Neuronal stem cell (in vitro differentiated cells): ENCODE data around the gene IVD.
A peak's percentile ranks its signal among the peaks of the same experiment; 100 is the strongest.

ENCODE experiments used
- DNase-seq: peaks from one replicate; pipeline ENCODE4 v3.0.0-alpha.2; 2013; ENCODE audit warnings: low spot score
- H2AFZ ChIP-seq: one replicate; pipeline ENCODE4 v1.6.1; 2013; ENCODE audit warnings: mild to moderate bottlenecking, low read length, inconsistent platforms
- H2AK5ac ChIP-seq: 2 replicates; pipeline ENCODE4 v1.6.1; 2013; ENCODE audit warnings: low read depth, mild to moderate bottlenecking, inconsistent platforms, low read length, moderate library complexity, mixed read lengths
- H2BK120ac ChIP-seq: 2 replicates; pipeline ENCODE4 v1.6.1; 2013; ENCODE audit warnings: low read depth, mild to moderate bottlenecking, inconsistent platforms, low read length, moderate library complexity, mixed read lengths
- H2BK12ac ChIP-seq: one replicate; pipeline ENCODE4 v1.6.1; 2013; ENCODE audit warnings: low read length, inconsistent platforms
- H2BK15ac ChIP-seq: 2 replicates; pipeline ENCODE4 v1.6.1; 2013; ENCODE audit warnings: mild to moderate bottlenecking, low read length, inconsistent platforms, mixed read lengths
- H2BK5ac ChIP-seq: one replicate; pipeline ENCODE4 v1.6.1; 2013; ENCODE audit warnings: inconsistent platforms, mild to moderate bottlenecking, low read length, moderate library complexity
- H3K14ac ChIP-seq: one replicate; pipeline ENCODE4 v1.6.1; 2013; ENCODE audit warnings: low read length, inconsistent platforms
- H3K18ac ChIP-seq: 2 replicates; pipeline ENCODE4 v1.6.1; 2013; ENCODE audit warnings: low read length, inconsistent platforms
- H3K23ac ChIP-seq: 2 replicates; pipeline ENCODE4 v1.6.1; 2013; ENCODE audit warnings: low read depth, mild to moderate bottlenecking, mixed read lengths, low read length, inconsistent platforms; ENCODE audit not compliant: poor library complexity
- H3K27ac ChIP-seq: replicated peaks from 3 replicates; pipeline ENCODE4 v1.5.1; 2013; ENCODE audit warnings: low read length, inconsistent platforms
- H3K27me3 ChIP-seq, 3 experiments: 2 replicates each; pipeline ENCODE4 v1.6.1; 2013; ENCODE audit warnings: low read length in 3 of 3, mild to moderate bottlenecking in 2 of 3, inconsistent platforms in 1 of 3, low read depth in 1 of 3, mixed read lengths in 1 of 3, moderate library complexity in 1 of 3; ENCODE audit not compliant: control insufficient read depth in 3 of 3, insufficient read depth in 3 of 3
- H3K36me3 ChIP-seq, 2 donors: replicated peaks in 1 of 2; 2 replicates each; pipeline ENCODE4 v1.6.1; 2013; ENCODE audit warnings: low read length in 2 of 2; ENCODE audit not compliant: control insufficient read depth in 2 of 2, insufficient read depth in 2 of 2
- H3K4ac ChIP-seq: 2 replicates; pipeline ENCODE4 v1.6.1; 2013; ENCODE audit warnings: inconsistent platforms, mild to moderate bottlenecking, low read length, moderate library complexity
- H3K4me1 ChIP-seq, 2 donors: 1 replicate in 1 of 2; 2 replicates in 1 of 2; pipeline ENCODE4 v1.6.1; 2013; ENCODE audit warnings: low read length in 2 of 2, low read depth in 1 of 2; ENCODE audit not compliant: control insufficient read depth in 2 of 2, insufficient read depth in 1 of 2
- H3K4me2 ChIP-seq: one replicate; pipeline ENCODE4 v1.6.1; 2013; ENCODE audit warnings: mild to moderate bottlenecking, low read length, inconsistent platforms; ENCODE audit not compliant: insufficient read depth, poor library complexity, severe bottlenecking
- H3K4me3 ChIP-seq, 2 donors: 2 replicates each; pipeline ENCODE4 v1.5.1; 2013; ENCODE audit warnings: low read length in 2 of 2, mild to moderate bottlenecking in 2 of 2, inconsistent platforms in 1 of 2, moderate library complexity in 1 of 2
- H3K79me1 ChIP-seq: one replicate; pipeline ENCODE4 v1.6.1; 2013; ENCODE audit warnings: low read depth, mild to moderate bottlenecking, inconsistent platforms, low read length, moderate library complexity
- H3K9ac ChIP-seq: one replicate; pipeline ENCODE4 v1.6.1; 2013; ENCODE audit warnings: mild to moderate bottlenecking, low read depth, low read length, inconsistent platforms; ENCODE audit not compliant: poor library complexity
- H3K9me3 ChIP-seq, 2 donors: replicated peaks in 1 of 2; 2 replicates each; pipeline versions ENCODE3 to v1.6.1; 2013; ENCODE audit warnings: low read length in 2 of 2, mild to moderate bottlenecking in 2 of 2, inconsistent platforms in 1 of 2, low read depth in 1 of 2, mixed read lengths in 1 of 2, moderate library complexity in 1 of 2; ENCODE audit not compliant: control insufficient read depth in 2 of 2, insufficient read depth in 1 of 2
- H4K8ac ChIP-seq: one replicate; pipeline ENCODE4 v1.6.1; 2013; ENCODE audit warnings: low read depth, mild to moderate bottlenecking, inconsistent platforms, low read length, moderate library complexity
- H4K91ac ChIP-seq: one replicate; pipeline ENCODE4 v1.6.1; 2013; ENCODE audit warnings: low read length, low read depth, mild to moderate bottlenecking, inconsistent platforms; ENCODE audit not compliant: poor library complexity
- WGBS, 2 donors: extraction: QIAGEN DNeasy Blood & Tissue Kit; methylation state at CpG; one replicate each; pipeline ENCODE4 v1.1.7; 2013; ENCODE audit warnings: missing lambda C conversion rate in 2 of 2, mixed read lengths in 1 of 2; ENCODE audit not compliant: insufficient read length in 2 of 2, insufficient replicate concordance in 1 of 2; ENCODE audit errors: extremely low coverage in 2 of 2; 5-methylcytosine and 5-hydroxymethylcytosine counted together

IVD gene

DNA sequence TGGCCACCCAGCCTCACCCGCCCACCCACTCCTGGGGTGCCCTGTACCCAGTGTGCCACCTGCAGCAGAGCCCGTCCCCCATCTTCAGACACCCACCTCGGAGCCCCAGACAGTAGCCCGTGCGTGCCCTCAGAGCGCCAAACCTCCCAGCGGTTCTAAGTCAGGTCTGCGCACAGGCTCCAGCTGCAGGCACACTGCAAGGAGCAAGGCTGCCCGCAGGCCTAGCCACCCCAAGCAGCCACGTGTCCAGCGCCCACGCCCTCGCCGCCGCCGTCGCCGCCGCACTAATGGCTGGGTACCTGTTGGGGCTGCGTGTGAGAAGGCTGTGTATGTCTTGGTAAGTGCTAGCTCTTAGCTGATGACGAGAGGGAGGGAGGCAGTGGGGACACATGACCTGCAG, 56.4 kb downstream of the IVD start:
- Histone ChIP-seq H4K91ac (no peak overlapping the region), H2BK12ac (no peak overlapping the region), H3K9me3 (no peaks in the 10 kb centered on the region), H3K9ac (peak overlapping the region; percentile 79), H2AK5ac (no peak overlapping the region), H3K4ac (peak overlapping the region; percentile 37), H3K18ac (no peak overlapping the region), H3K23ac (peak overlapping the region; percentile 96), H2BK15ac (no peak overlapping the region), H3K36me3 (peaks cover 45 to 87% of the 10 kb centered on the region in 2 donors), H3K4me3 (no peak overlapping the region), H3K14ac (no peak overlapping the region), H4K8ac (no peak overlapping the region), H3K27ac (no peak overlapping the region), H3K4me1 (no peaks in the 10 kb centered on the region), H2AFZ (no peak overlapping the region), H2BK5ac (no peak overlapping the region), H3K79me1 (peaks cover 17% of the 10 kb centered on the region), H2BK120ac (no peak overlapping the region), H3K27me3 (no peaks in the 10 kb centered on the region), H3K4me2 (no peak overlapping the region)
- WGBS, 2 donors, result no CpG with 5 or more reads among the region's 21 CpGs
- no peak for DNase-seq

DNA sequence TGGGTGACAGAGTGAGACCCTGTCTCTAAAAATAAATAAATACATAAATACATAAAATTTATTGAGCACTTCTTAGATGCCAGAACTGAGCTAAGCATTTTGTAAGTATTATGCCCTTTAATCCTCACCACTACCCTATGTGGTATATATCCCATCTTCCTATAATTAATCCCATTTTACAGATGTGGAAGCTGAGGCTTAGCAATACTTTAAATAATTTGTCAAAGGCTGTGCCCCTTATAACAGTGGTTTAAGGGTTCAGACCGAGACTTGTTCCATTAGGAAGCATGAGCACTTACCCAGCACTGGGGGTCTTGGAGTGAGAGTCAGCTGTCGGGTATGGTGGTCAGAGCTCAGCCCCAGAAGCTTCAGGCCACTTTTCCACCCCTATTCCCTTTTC, 57.7 kb downstream of the IVD start:
- peaks cover 44 to 96% of the 10 kb centered on the region in 2 donors for H3K36me3 ChIP-seq
- no peak overlapping the region for H2BK15ac ChIP-seq
- no peak overlapping the region for H3K4me3 ChIP-seq
- no peak overlapping the region for H3K23ac ChIP-seq
- no CpG with 5 or more reads among the region's 2 CpGs for WGBS, 2 donors
- H2AK5ac ChIP-seq, result no peak overlapping the region
- DNase-seq, result no peak
- H2BK12ac ChIP-seq, result no peak overlapping the region
- H3K27ac ChIP-seq, result no peak overlapping the region
- no peak overlapping the region for H4K91ac ChIP-seq
- no peaks in the 10 kb centered on the region for H3K9me3 ChIP-seq
- H3K27me3 ChIP-seq, result no peaks in the 10 kb centered on the region
- H2BK5ac ChIP-seq, result no peak overlapping the region
- no peak overlapping the region for H3K9ac ChIP-seq
- no peak overlapping the region for H3K14ac ChIP-seq
- no peak overlapping the region for H2BK120ac ChIP-seq
- H2AFZ ChIP-seq, result no peak overlapping the region
- peaks cover 17% of the 10 kb centered on the region for H3K79me1 ChIP-seq
- H3K4me2 ChIP-seq, result no peak overlapping the region
- H3K4me1 ChIP-seq, result no peaks in the 10 kb centered on the region
- no peak overlapping the region for H3K4ac ChIP-seq
- no peak overlapping the region for H4K8ac ChIP-seq
- H3K18ac ChIP-seq, result no peak overlapping the region

DNA sequence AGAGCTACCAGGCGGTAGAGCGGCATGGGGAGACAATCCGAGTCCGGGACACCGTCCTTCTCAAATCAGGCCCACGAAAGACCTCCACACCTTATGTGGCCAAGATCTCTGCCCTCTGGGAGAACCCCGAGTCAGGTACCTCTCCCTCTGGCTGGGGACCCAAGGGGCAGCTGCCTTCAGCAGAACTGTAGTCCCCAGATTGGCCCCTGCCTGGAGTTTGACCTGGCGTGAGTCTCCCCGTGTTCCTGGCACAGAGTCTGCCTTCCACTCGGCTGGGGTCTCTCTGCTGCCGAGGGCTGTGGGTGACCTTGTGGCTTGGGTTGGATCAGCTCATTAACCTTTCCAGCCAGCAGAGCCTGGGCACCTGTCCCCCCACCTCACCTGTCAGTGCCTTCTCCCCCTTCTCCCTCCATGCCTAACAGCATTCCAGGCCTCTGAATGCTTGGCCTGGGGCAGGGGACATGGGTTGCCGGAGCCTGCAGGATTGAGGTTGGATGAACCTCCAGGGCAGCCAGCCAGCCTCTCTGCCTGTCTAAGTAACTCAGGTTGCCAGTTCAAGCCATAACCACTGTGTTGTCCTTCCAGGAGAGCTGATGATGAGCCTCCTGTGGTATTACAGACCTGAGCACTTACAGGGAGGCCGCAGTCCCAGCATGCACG, 58.4 kb downstream of the IVD start:
- H4K8ac ChIP-seq, result peak overlapping the region; percentile 49

DNA sequence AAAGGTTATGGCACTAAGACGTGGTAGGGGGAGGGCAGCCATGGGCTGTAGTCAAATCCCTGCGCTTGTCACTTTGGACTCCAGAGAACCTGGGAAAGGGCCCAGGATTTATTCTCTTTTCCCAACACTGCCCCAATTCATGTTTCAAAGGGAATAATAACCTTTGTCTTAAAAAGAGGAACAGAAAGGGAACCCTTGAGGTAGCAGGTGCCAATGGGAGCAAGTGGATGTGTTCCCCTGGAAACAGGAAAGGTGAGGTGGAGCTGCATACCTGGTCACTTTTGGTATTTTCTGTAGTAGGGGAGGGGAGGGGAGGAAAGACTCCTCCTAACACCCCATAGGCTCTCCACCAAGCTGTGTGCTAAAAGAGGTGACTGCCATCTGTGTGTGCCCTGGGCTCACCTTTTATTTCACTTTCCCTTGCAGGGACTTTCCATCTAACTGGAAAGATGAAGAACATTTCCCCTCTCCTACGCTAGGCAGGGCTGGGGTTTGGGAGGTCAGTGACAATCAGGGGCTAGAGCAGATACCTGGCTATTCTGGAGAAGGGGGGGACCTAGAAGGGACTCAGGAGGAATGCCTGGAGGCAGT, 59.1 kb downstream of the IVD start:
- no peak overlapping the region for H2BK5ac ChIP-seq
- no peak overlapping the region for H4K8ac ChIP-seq
- no peak overlapping the region for H2BK15ac ChIP-seq
- H3K4ac ChIP-seq, result no peak overlapping the region
- no peak overlapping the region for H3K4me3 ChIP-seq
- no peak overlapping the region for H2AK5ac ChIP-seq
- H3K27ac ChIP-seq, result no peak overlapping the region
- H3K4me1 ChIP-seq, result no peaks in the 10 kb centered on the region
- no peak overlapping the region for H3K23ac ChIP-seq
- no peak overlapping the region for H2BK120ac ChIP-seq
- peaks cover 38 to 96% of the 10 kb centered on the region in 2 donors for H3K36me3 ChIP-seq
- H3K4me2 ChIP-seq, result no peak overlapping the region
- no peak overlapping the region for H2AFZ ChIP-seq
- no peaks in the 10 kb centered on the region for H3K27me3 ChIP-seq
- no peak for DNase-seq
- no peak overlapping the region for H3K14ac ChIP-seq
- no peak overlapping the region for H4K91ac ChIP-seq
- no peaks in the 10 kb centered on the region for H3K9me3 ChIP-seq
- H3K9ac ChIP-seq, result no peak overlapping the region
- WGBS, 2 donors, result no CpG with 5 or more reads among the region's 3 CpGs
- H3K79me1 ChIP-seq, result peaks cover 10% of the 10 kb centered on the region
- H2BK12ac ChIP-seq, result no peak overlapping the region
- no peak overlapping the region for H3K18ac ChIP-seq

More for the DNA sequence above, 58.4 kb downstream of the IVD start:
- no peak overlapping the region for H2BK12ac ChIP-seq
- H4K91ac ChIP-seq, result no peak overlapping the region
- H3K9me3 ChIP-seq, result no peaks in the 10 kb centered on the region
- no peaks in the 10 kb centered on the region for H3K4me1 ChIP-seq
- H3K36me3 ChIP-seq, result peaks cover 43 to 96% of the 10 kb centered on the region in 2 donors
- no peak overlapping the region for H2BK15ac ChIP-seq
- no peak overlapping the region for H2BK5ac ChIP-seq
- no peak for DNase-seq
- no peak overlapping the region for H3K27ac ChIP-seq
- H3K18ac ChIP-seq, result no peak overlapping the region
- H3K4me2 ChIP-seq, result no peak overlapping the region
- WGBS, 2 donors, result no CpG with 5 or more reads among the region's 14 CpGs
- peaks cover 11% of the 10 kb centered on the region for H3K79me1 ChIP-seq
- H3K27me3 ChIP-seq, result no peaks in the 10 kb centered on the region
- H3K4me3 ChIP-seq, result no peak overlapping the region
- H3K23ac ChIP-seq, result no peak overlapping the region
- no peak overlapping the region for H3K4ac ChIP-seq
- H2AFZ ChIP-seq, result no peak overlapping the region
- peak overlapping the region; percentile 90 for H3K14ac ChIP-seq
- no peak overlapping the region for H2BK120ac ChIP-seq
- H3K9ac ChIP-seq, result no peak overlapping the region
- no peak overlapping the region for H2AK5ac ChIP-seq
